GM19438 (cell line): ENCODE measurements around the gene SNAPC1.
"Not testable (repeated sequence)": the region's sequence is repeated elsewhere in the genome, so short reads cannot be mapped to it uniquely, and the experiment has no call there.

Source experiments
- ATAC-seq: cut with Tn5 transposase; IDR thresholded peaks from one replicate; pipeline ENCODE4 v1.9.1; 2021; ENCODE audit warnings: low read depth; ENCODE audit not compliant: unreplicated experiment

The SNAPC1 gene

GRCh38 chr14:61749264-61749663 lies 13.0 kb upstream of the SNAPC1 start:
- ATAC-seq, result no peak

GRCh38 chr14:61749867-61750266 lies 12.4 kb upstream of the SNAPC1 start:
- ATAC-seq, result no peak

GRCh38 chr14:61750708-61751474 lies 11.3 kb upstream of the SNAPC1 start:
- peak; percentile 86 for ATAC-seq

- no peak for ATAC-seq
Observed at GRCh38 chr14:61751475-61751989, 10.7 kb upstream of the SNAPC1 start.

GRCh38 chr14:61752626-61753025 lies 9.6 kb upstream of the SNAPC1 start:
- peak; percentile 48 for ATAC-seq

GRCh38 chr14:61753631-61754030 lies 8.6 kb upstream of the SNAPC1 start:
- ATAC-seq, result no peak

GRCh38 chr14:61754627-61755381 lies 7.4 kb upstream of the SNAPC1 start:
- no peak for ATAC-seq

- not testable (repeated sequence) for ATAC-seq
Observed at GRCh38 chr14:61755382-61755742, 6.9 kb upstream of the SNAPC1 start.

- no peak for ATAC-seq
Observed at GRCh38 chr14:61756135-61756534, 6.1 kb upstream of the SNAPC1 start.

GRCh38 chr14:61759878-61760277 lies 2.3 kb upstream of the SNAPC1 start:
- ATAC-seq, result no peak

GRCh38 chr14:61761557-61761956 lies 663 bp upstream of the SNAPC1 start:
- ATAC-seq, result no peak

- no peak for ATAC-seq
Observed at GRCh38 chr14:61764342-61765122, 2.3 kb downstream of the SNAPC1 start.

GRCh38 chr14:61765225-61765943 lies 3.2 kb downstream of the SNAPC1 start:
- no peak for ATAC-seq

- ATAC-seq, result no peak
Observed at GRCh38 chr14:61766151-61766550, 3.9 kb downstream of the SNAPC1 start.

GRCh38 chr14:61768240-61768639 lies 6.0 kb downstream of the SNAPC1 start:
- no peak for ATAC-seq

- no peak for ATAC-seq
Observed at GRCh38 chr14:61769893-61770292, 7.7 kb downstream of the SNAPC1 start.

GRCh38 chr14:61774861-61775260 lies 12.6 kb downstream of the SNAPC1 start:
- no peak for ATAC-seq

- ATAC-seq, result peak; percentile 92
Observed at GRCh38 chr14:61780125-61780524, 17.9 kb downstream of the SNAPC1 start.

- ATAC-seq, result no peak
Observed at GRCh38 chr14:61797309-61797708, 35.1 kb downstream of the SNAPC1 start.

- no peak for ATAC-seq
Observed at GRCh38 chr14:61802010-61802568, 39.9 kb downstream of the SNAPC1 start.
